GM19023 (cell line): ENCODE data around the gene DCN.

ENCODE experiments used
- ATAC-seq: cut with Tn5 transposase; IDR thresholded peaks from one replicate; pipeline ENCODE4 v1.9.1; 2021; ENCODE audit warnings: mild to moderate bottlenecking, moderate library complexity; ENCODE audit not compliant: unreplicated experiment

DCN gene

GRCh38 chr12:91104812-91105466 lies 77.7 kb downstream of the DCN start:
- peak; percentile 70 for ATAC-seq

GRCh38 chr12:91103624-91104023 lies 79.0 kb downstream of the DCN start:
- no peak for ATAC-seq

- ATAC-seq = no peak
These were observed 79.5 kb downstream of the DCN start for GRCh38 chr12:91103101-91103500.

- no peak for ATAC-seq
These were observed 81.7 kb downstream of the DCN start for GRCh38 chr12:91100906-91101305.

- no peak for ATAC-seq
These were observed 82.8 kb downstream of the DCN start for GRCh38 chr12:91099836-91100235.

GRCh38 chr12:91099341-91099740 lies 83.3 kb downstream of the DCN start:
- no peak for ATAC-seq

GRCh38 chr12:91098941-91099340 lies 83.7 kb downstream of the DCN start:
- ATAC-seq = no peak

- no peak for ATAC-seq
These were observed 84.2 kb downstream of the DCN start for GRCh38 chr12:91098461-91098860.

- ATAC-seq = no peak
These were observed 87.7 kb downstream of the DCN start for GRCh38 chr12:91094957-91095356.

- no peak for ATAC-seq
These were observed 88.5 kb downstream of the DCN start for GRCh38 chr12:91094032-91094662.

- no peak for ATAC-seq
These were observed 89.3 kb downstream of the DCN start for GRCh38 chr12:91093341-91093740.

GRCh38 chr12:91091916-91092715 lies 90.5 kb downstream of the DCN start:
- no peak for ATAC-seq
